Measurements from ENCODE around the gene RASGRF1. TPM values are rescaled to one million over a fixed set of nuclear protein-coding genes. Genes with fewer than 3 reads are reported as not detected.

RASGRF1 gene
- total RNA-seq, 1 donor from 2014 or later: 82.6 TPM

- Histone ChIP-seq H3K27me3 (ENCODE audit: low read depth) (no peaks in the 10 kb centered on the region), H3K4me1 (no peaks in the 10 kb centered on the region), H3K4me3 (no peak overlapping the region), H3K27ac (no peak overlapping the region), H3K36me3 (no peaks in the 10 kb centered on the region), H3K9me3 (no peaks in the 10 kb centered on the region)
- no peak for DNase-seq
- no peak for ATAC-seq
- intact Hi-C loops (cut with DNase I): no loop called here
- TF ChIP-seq CTCF (IDR thresholded peaks at IDR 0.05): no peak
Measured at GRCh38 chr15:79046691-79047404, 43.7 kb downstream of the RASGRF1 start.

- no peak for TF ChIP-seq CTCF (IDR thresholded peaks at IDR 0.05)
- intact Hi-C loops (cut with DNase I): no loop called here
- ATAC-seq (no peak), DNase-seq (no peak)
- Histone ChIP-seq H3K4me3 (no peak overlapping the region), H3K27me3 (ENCODE audit: low read depth) (no peaks in the 10 kb centered on the region), H3K27ac (no peak overlapping the region), H3K9me3 (no peaks in the 10 kb centered on the region), H3K36me3 (no peaks in the 10 kb centered on the region), H3K4me1 (no peaks in the 10 kb centered on the region)
Measured at GRCh38 chr15:79045041-79045440, 45.5 kb downstream of the RASGRF1 start.

GRCh38 chr15:79042213-79042928, 48.2 kb downstream of the RASGRF1 start:
- DNase-seq: no peak
- Histone ChIP-seq H3K27me3 (ENCODE audit: low read depth) (peaks cover 6% of the 10 kb centered on the region), H3K36me3 (no peaks in the 10 kb centered on the region), H3K9me3 (no peaks in the 10 kb centered on the region), H3K4me1 (no peaks in the 10 kb centered on the region), H3K27ac (no peak overlapping the region), H3K4me3 (no peak overlapping the region)
- TF ChIP-seq CTCF (IDR thresholded peaks at IDR 0.05): no peak
- no peak for ATAC-seq
- intact Hi-C loops (cut with DNase I): no loop called here

- H3K36me3 ChIP-seq: no peaks in the 10 kb centered on the region
- intact Hi-C loops (cut with DNase I): no loop called here
- no peak for ATAC-seq
- no peaks in the 10 kb centered on the region for H3K4me1 ChIP-seq
- no peak for TF ChIP-seq CTCF (IDR thresholded peaks at IDR 0.05)
- no peak for DNase-seq
- no peaks in the 10 kb centered on the region for H3K9me3 ChIP-seq
- peaks cover 6% of the 10 kb centered on the region for H3K27me3 ChIP-seq (ENCODE audit: low read depth)
- H3K27ac ChIP-seq: no peak overlapping the region
- H3K4me3 ChIP-seq: no peak overlapping the region
Measured at GRCh38 chr15:79041601-79042168, 48.9 kb downstream of the RASGRF1 start.

- Histone ChIP-seq H3K27ac (no peak overlapping the region), H3K4me1 (no peaks in the 10 kb centered on the region), H3K4me3 (no peak overlapping the region), H3K9me3 (no peaks in the 10 kb centered on the region), H3K27me3 (ENCODE audit: low read depth) (peaks cover 6% of the 10 kb centered on the region), H3K36me3 (no peaks in the 10 kb centered on the region)
- ATAC-seq: no peak
- intact Hi-C loops (cut with DNase I): no loop called here
- no peak for DNase-seq
- TF ChIP-seq CTCF (IDR thresholded peaks at IDR 0.05): no peak
Measured at GRCh38 chr15:79037848-79038247, 52.7 kb downstream of the RASGRF1 start.
